SK-N-SH (cell line): Measurements from ENCODE around the gene IFT122. TPM values are rescaled to one million over a fixed set of nuclear protein-coding genes. Genes with fewer than 3 reads are reported as not detected.

Experiments
- CTCF ChIA-PET: fragments of 300-600, 350-600 bp; formaldehyde crosslinking; extraction: SDS; loops from one replicate; lab custom pipeline; 2021; lab: Yijun Ruan, JAX
- POLR2A ChIA-PET: fragments of 350-600 bp; sonication (Branson Sonifier 250); formaldehyde crosslinking; extraction: SDS; loops from one replicate; lab custom pipeline; 2020; ENCODE audit warnings: antibody characterized with exemption, inconsistent platforms; lab: Yijun Ruan, JAX
- DNase-seq: peaks from one replicate; pipeline ENCODE4 v3.0.0; 2012
- H2AFZ ChIP-seq: fragments of 200-600 bp; sonication (generic); 2 replicates; pipeline ENCODE4 v1.8.1; 2016; ENCODE audit warnings: antibody characterized with exemption, mild to moderate bottlenecking, low read depth
- H3F3A ChIP-seq: fragments of 200-600 bp; sonication (generic); replicated peaks from 2 replicates; pipeline ENCODE3; 2016; ENCODE audit warnings: antibody characterized with exemption, mild to moderate bottlenecking; ENCODE audit not compliant: insufficient read depth
- H3K27ac ChIP-seq, 2 experiments: fragments of 200-500 bp in 1 of 2; fragments of 200-600 bp in 1 of 2; sonication (Bioruptor generic) in 1 of 2; sonication (generic), shearing (Covaris generic) in 1 of 2; 2 replicates each; pipeline versions ENCODE4 v1.5.1 to v1.6.1; 2014 to 2016; ENCODE audit warnings: low read depth in 2 of 2, inconsistent platforms in 1 of 2, low read length in 1 of 2, mild to moderate bottlenecking in 1 of 2, mixed read lengths in 1 of 2
- H3K27me3 ChIP-seq: fragments of 200-600 bp; sonication (generic), shearing (Covaris generic); 2 replicates; pipeline ENCODE4 v1.6.1; 2016; ENCODE audit warnings: mixed run types; ENCODE audit not compliant: insufficient read depth
- H3K36me3 ChIP-seq, 2 experiments: fragments of 200-500 bp in 1 of 2; fragments of 200-600 bp in 1 of 2; sonication (Bioruptor generic) in 1 of 2; sonication (generic) in 1 of 2; replicated peaks in 1 of 2; 2 replicates each; pipeline versions ENCODE3 to v1.5.1; 2014 to 2016; ENCODE audit warnings: low read length in 1 of 2, mild to moderate bottlenecking in 1 of 2; ENCODE audit not compliant: insufficient read depth in 2 of 2, control insufficient read depth in 1 of 2
- H3K4me1 ChIP-seq, 2 experiments: fragments of 200-500 bp in 1 of 2; fragments of 200-600 bp in 1 of 2; sonication (Bioruptor generic) in 1 of 2; sonication (generic), shearing (Covaris generic) in 1 of 2; 2 replicates each; pipeline versions ENCODE4 v1.5.1 to v1.6.1; 2014 to 2016; ENCODE audit warnings: low read depth in 1 of 2, low read length in 1 of 2, mixed run types in 1 of 2; ENCODE audit not compliant: insufficient read depth in 2 of 2, control insufficient read depth in 1 of 2
- H3K4me2 ChIP-seq: fragments of 200-600 bp; sonication (generic), shearing (Covaris generic); 2 replicates; pipeline ENCODE4 v1.6.1; 2017; ENCODE audit warnings: mixed run types
- H3K4me3 ChIP-seq, 2 experiments: fragments of 200-500 bp in 1 of 2; fragments of 200-600 bp in 1 of 2; sonication (Bioruptor generic) in 1 of 2; sonication (generic), shearing (Covaris generic) in 1 of 2; 2 replicates each; pipeline versions ENCODE4 v1.5.1 to v1.8.1; 2014 to 2016; ENCODE audit warnings: low read depth in 2 of 2, inconsistent platforms in 1 of 2, low read length in 1 of 2, mild to moderate bottlenecking in 1 of 2, mixed read lengths in 1 of 2, moderate library complexity in 1 of 2
- H3K79me2 ChIP-seq: fragments of 200-600 bp; sonication (generic); 2 replicates; pipeline ENCODE4 v1.8.1; 2017; ENCODE audit warnings: mild to moderate bottlenecking; ENCODE audit not compliant: insufficient read depth
- H3K9ac ChIP-seq: fragments of 200-600 bp; sonication (generic); 2 replicates; pipeline ENCODE4 v1.6.1; 2017; ENCODE audit warnings: mixed run types
- H3K9me2 ChIP-seq: fragments of 200-600 bp; sonication (generic); 2 replicates; pipeline ENCODE4 v1.6.1; 2017; ENCODE audit warnings: mixed run types
- H3K9me3 ChIP-seq: fragments of 200-600 bp; sonication (generic); 2 replicates; pipeline ENCODE4 v1.6.1; 2017; ENCODE audit warnings: mixed run types, mild to moderate bottlenecking, moderate library complexity
- H4K20me1 ChIP-seq: fragments of 200-600 bp; sonication (generic); 2 replicates; pipeline ENCODE4 v1.6.1; 2017; ENCODE audit warnings: mild to moderate bottlenecking, mixed run types; ENCODE audit not compliant: insufficient read depth
- EP300 ChIP-seq, 2 experiments: IDR thresholded peaks; 2 replicates each; pipeline versions ENCODE4 v1.4.0 to v1.6.1; 2012; ENCODE audit warnings: borderline replicate concordance in 1 of 2, low read depth in 1 of 2, low read length in 1 of 2
- GABPA ChIP-seq: IDR thresholded peaks from 2 replicates; pipeline ENCODE4 v1.4.0; 2012; ENCODE audit warnings: low read depth, mild to moderate bottlenecking
- JUND ChIP-seq: IDR thresholded peaks from 2 replicates; pipeline ENCODE4 v1.4.0; 2012
- MXI1 ChIP-seq: IDR thresholded peaks from 2 replicates; pipeline ENCODE4 v1.6.1; 2012; ENCODE audit warnings: mild to moderate bottlenecking, low read depth, low read length, improper control_type of control experiment
- NRF1 ChIP-seq: IDR thresholded peaks from 2 replicates; pipeline ENCODE4 v1.6.1; 2012; ENCODE audit warnings: low read depth, mild to moderate bottlenecking, low read length
- RCOR1 ChIP-seq: fragments of 150-350 bp; IDR thresholded peaks from 2 replicates; pipeline ENCODE4 v1.6.1; 2017; ENCODE audit warnings: antibody characterized with exemption, low read length
- REST ChIP-seq: IDR thresholded peaks from 2 replicates; pipeline ENCODE4 v1.6.1; 2012; ENCODE audit warnings: mild to moderate bottlenecking, low read depth, low read length, moderate library complexity
- SIN3A ChIP-seq: IDR thresholded peaks from 2 replicates; pipeline ENCODE4 v1.6.1; 2012; ENCODE audit warnings: low read depth, mild to moderate bottlenecking, low read length, moderate library complexity, borderline replicate concordance
- TEAD4 ChIP-seq: IDR thresholded peaks from 2 replicates; pipeline ENCODE4 v1.4.0; 2012; ENCODE audit warnings: mild to moderate bottlenecking, borderline replicate concordance; ENCODE audit not compliant: insufficient read depth
- USF2 ChIP-seq: fragments of 150-350 bp; IDR thresholded peaks from 2 replicates; pipeline ENCODE4 v1.6.1; 2017; ENCODE audit warnings: antibody characterized with exemption, low read length, low read depth, borderline replicate concordance
- WGBS: methylation state at CpG from one replicate; pipeline ENCODE4 v1.1.6; 2017; ENCODE audit warnings: low lambda C conversion rate; 5-methylcytosine and 5-hydroxymethylcytosine counted together
- polyA plus RNA-seq, 3 experiments: library from polyadenylated mRNA; depleted of rRNA; stranded (reverse); fragments of >200 nt; gene quantifications; 2 replicates each; pipeline ENCODE4 v1.2.3, GENCODE V29; 2012
- TF ChIP-seq, protein P1 (sequence below): IDR thresholded peaks from 2 replicates; pipeline ENCODE4 v1.4.0; 2012; ENCODE audit warnings: low read depth, borderline replicate concordance
- TF ChIP-seq, protein P2 (sequence below): fragments of 150-350 bp; IDR thresholded peaks from 2 replicates; pipeline ENCODE4 v1.6.1; 2016; ENCODE audit warnings: mild to moderate bottlenecking, low read depth, low read length

IFT122 gene
- polyA plus RNA-seq, 1 of the 3 experiments (the other 2 are of a cell fraction): 20.1 TPM

GRCh38 chr3:129442486-129442885 is 2.5 kb downstream of the IFT122 start:
- CTCF ChIA-PET: interaction anchor here (1.5 kb wide), 1 partner anchor 42 kb away, joined by 3 read pairs; no protein-coding TSS in a partner anchor

DNA sequence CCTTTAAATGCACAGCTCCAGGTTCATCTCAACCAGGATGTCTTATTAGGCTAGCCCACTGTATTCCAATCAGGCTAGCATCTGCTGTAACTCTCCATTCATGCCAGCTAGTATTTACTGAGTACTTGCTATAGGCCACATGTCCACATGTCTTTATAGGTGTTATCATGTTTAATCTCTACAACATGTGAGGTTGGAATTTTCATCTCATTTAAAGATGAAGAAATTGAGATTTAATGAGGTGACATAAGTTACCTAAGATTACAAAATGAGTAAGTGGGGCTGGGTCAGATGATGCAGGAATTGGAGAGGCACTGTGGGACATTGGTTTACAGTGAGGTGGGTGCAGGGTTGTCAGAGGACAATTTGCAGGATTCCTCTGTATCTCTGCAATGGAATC is 2.9 kb downstream of the IFT122 start:
- no peak overlapping the region; a peak in 2 of 4 replicates for H3K27ac ChIP-seq
- H4K20me1 ChIP-seq: no peaks in the 10 kb centered on the region
- no peak overlapping the region for H2AFZ ChIP-seq
- H3K79me2 ChIP-seq: peaks cover 71% of the 10 kb centered on the region
- peaks cover 13% of the 10 kb centered on the region for H3F3A ChIP-seq
- no peaks in the 10 kb centered on the region for H3K9me2 ChIP-seq
- peaks cover 2 to 3% of the 10 kb centered on the region in 2 experiments for H3K36me3 ChIP-seq
- TF ChIP-seq MXI1 (no peak), REST (no peak), SIN3A (no peak), RCOR1 (no peak)
- TF ChIP-seq, protein P1, sequence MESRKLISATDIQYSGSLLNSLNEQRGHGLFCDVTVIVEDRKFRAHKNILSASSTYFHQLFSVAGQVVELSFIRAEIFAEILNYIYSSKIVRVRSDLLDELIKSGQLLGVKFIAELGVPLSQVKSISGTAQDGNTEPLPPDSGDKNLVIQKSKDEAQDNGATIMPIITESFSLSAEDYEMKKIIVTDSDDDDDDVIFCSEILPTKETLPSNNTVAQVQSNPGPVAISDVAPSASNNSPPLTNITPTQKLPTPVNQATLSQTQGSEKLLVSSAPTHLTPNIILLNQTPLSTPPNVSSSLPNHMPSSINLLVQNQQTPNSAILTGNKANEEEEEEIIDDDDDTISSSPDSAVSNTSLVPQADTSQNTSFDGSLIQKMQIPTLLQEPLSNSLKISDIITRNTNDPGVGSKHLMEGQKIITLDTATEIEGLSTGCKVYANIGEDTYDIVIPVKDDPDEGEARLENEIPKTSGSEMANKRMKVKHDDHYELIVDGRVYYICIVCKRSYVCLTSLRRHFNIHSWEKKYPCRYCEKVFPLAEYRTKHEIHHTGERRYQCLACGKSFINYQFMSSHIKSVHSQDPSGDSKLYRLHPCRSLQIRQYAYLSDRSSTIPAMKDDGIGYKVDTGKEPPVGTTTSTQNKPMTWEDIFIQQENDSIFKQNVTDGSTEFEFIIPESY: no peak
- ChIA-PET CTCF (interaction anchor here (1.0 to 1.5 kb wide), 2 partner anchors 43 to 47 kb away, joined by 3 read pairs; no protein-coding TSS in a partner anchor), POLR2A (no interaction called here)
- H3K27me3 ChIP-seq: no peaks in the 10 kb centered on the region
- peaks cover 19 to 34% of the 10 kb centered on the region in 2 experiments; a peak in 3 of 4 replicates for H3K4me1 ChIP-seq
- H3K4me3 ChIP-seq: no peak overlapping the region
- no peak overlapping the region for H3K4me2 ChIP-seq
- H3K9me3 ChIP-seq: no peaks in the 10 kb centered on the region
- DNase-seq: no peak
- H3K9ac ChIP-seq: no peak overlapping the region

More at GRCh38 chr3:129442486-129442885, 2.5 kb downstream of the IFT122 start:
- Histone ChIP-seq H3K4me3 (no peak overlapping the region; a peak in 1 of 4 replicates), H3K9me3 (no peaks in the 10 kb centered on the region), H4K20me1 (no peaks in the 10 kb centered on the region), H3K36me3 (peaks cover 7% of the 10 kb centered on the region in 2 experiments), H3K27me3 (no peaks in the 10 kb centered on the region), H3K4me2 (peak overlapping the region; percentile 85), H3K9me2 (no peaks in the 10 kb centered on the region), H3K27ac (peak overlapping the region; percentile 83 to 91; a peak in 2 of 4 replicates), H3K79me2 (peaks cover 72% of the 10 kb centered on the region), H3F3A (peaks cover 13% of the 10 kb centered on the region), H2AFZ (peak overlapping the region; percentile 25; the same call in 1 of the 2 replicates), H3K4me1 (peaks cover 19 to 34% of the 10 kb centered on the region in 2 experiments; a peak in 3 of 4 replicates), H3K9ac (peak overlapping the region; percentile 27; the same call in 1 of the 2 replicates)
- TF ChIP-seq EP300 (IDR thresholded peaks at IDR 0.05; ENCODE audit: borderline replicate concordance in 1 of 2, low read depth in 1 of 2, low read length in 1 of 2): no peak
- no peak for TF ChIP-seq USF2
- TF ChIP-seq NRF1: no peak
- TF ChIP-seq GABPA: no peak
- TF ChIP-seq JUND: no peak
- no peak for TF ChIP-seq RCOR1
- no peak for TF ChIP-seq TEAD4
- TF ChIP-seq, protein P2, sequence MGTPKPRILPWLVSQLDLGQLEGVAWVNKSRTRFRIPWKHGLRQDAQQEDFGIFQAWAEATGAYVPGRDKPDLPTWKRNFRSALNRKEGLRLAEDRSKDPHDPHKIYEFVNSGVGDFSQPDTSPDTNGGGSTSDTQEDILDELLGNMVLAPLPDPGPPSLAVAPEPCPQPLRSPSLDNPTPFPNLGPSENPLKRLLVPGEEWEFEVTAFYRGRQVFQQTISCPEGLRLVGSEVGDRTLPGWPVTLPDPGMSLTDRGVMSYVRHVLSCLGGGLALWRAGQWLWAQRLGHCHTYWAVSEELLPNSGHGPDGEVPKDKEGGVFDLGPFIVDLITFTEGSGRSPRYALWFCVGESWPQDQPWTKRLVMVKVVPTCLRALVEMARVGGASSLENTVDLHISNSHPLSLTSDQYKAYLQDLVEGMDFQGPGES: no peak
- no peak for DNase-seq
- WGBS: 68% methylated on average over 2 of the region's 2 CpGs
- POLR2A ChIA-PET: no interaction called here
